HG03103 (cell line): ENCODE measurements around the gene HLF.
"Not testable (repeated sequence)": the region's sequence is repeated elsewhere in the genome, so short reads cannot be mapped to it uniquely, and the experiment has no call there.

ENCODE experiments used
- ATAC-seq: cut with Tn5 transposase; IDR thresholded peaks from one replicate; pipeline ENCODE4 v1.9.1; 2021; ENCODE audit warnings: low read depth; ENCODE audit not compliant: unreplicated experiment

HLF gene

GRCh38 chr17:55323518-55324295 lies 58.9 kb downstream of the HLF start:
- no peak for ATAC-seq

GRCh38 chr17:55324296-55324978 lies 59.7 kb downstream of the HLF start:
- no peak for ATAC-seq

GRCh38 chr17:55325406-55325805 lies 60.6 kb downstream of the HLF start:
- no peak for ATAC-seq

GRCh38 chr17:55326030-55326429 lies 61.3 kb downstream of the HLF start:
- no peak for ATAC-seq

- no peak for ATAC-seq
Observed at GRCh38 chr17:55327225-55328088, 62.7 kb downstream of the HLF start.

- ATAC-seq = not testable (repeated sequence)
Observed at GRCh38 chr17:55328514-55328913, 63.8 kb downstream of the HLF start.

- no peak for ATAC-seq
Observed at GRCh38 chr17:55330344-55330933, 65.7 kb downstream of the HLF start.

- no peak for ATAC-seq
Observed at GRCh38 chr17:55332296-55333041, 67.7 kb downstream of the HLF start.

GRCh38 chr17:55334285-55334684 lies 69.5 kb downstream of the HLF start:
- no peak for ATAC-seq

- no peak for ATAC-seq
Observed at GRCh38 chr17:55334881-55335540, 70.3 kb downstream of the HLF start.

- ATAC-seq = no peak
Observed at GRCh38 chr17:55335625-55336024, 70.9 kb downstream of the HLF start.

GRCh38 chr17:55336426-55336825 lies 71.7 kb downstream of the HLF start:
- ATAC-seq = no peak

GRCh38 chr17:55340176-55340575 lies 75.4 kb downstream of the HLF start:
- no peak for ATAC-seq

GRCh38 chr17:55340686-55341085 lies 75.9 kb downstream of the HLF start:
- ATAC-seq = no peak

- ATAC-seq = no peak
Observed at GRCh38 chr17:55341432-55341831, 76.7 kb downstream of the HLF start.

- no peak for ATAC-seq
Observed at GRCh38 chr17:55342800-55343585, 78.2 kb downstream of the HLF start.

- ATAC-seq = no peak
Observed at GRCh38 chr17:55343900-55344513, 79.2 kb downstream of the HLF start.

- no peak for ATAC-seq
Observed at GRCh38 chr17:55344514-55344997, 79.8 kb downstream of the HLF start.
